Endothelial cell of umbilical vein (primary cell): Measurements from ENCODE around the gene TTC22.

ENCODE experiments used
- CTCF ChIP-seq, 2 donors: IDR thresholded peaks; 1 replicate in 1 of 2; 2 replicates in 1 of 2; pipeline ENCODE4 v1.5.1; 2011; ENCODE audit warnings: low read length in 2 of 2, mild to moderate bottlenecking in 2 of 2, moderate library complexity in 2 of 2, control low read depth in 1 of 2, inconsistent platforms in 1 of 2, low read depth in 1 of 2; ENCODE audit not compliant: insufficient read depth in 1 of 2; ENCODE audit errors: extremely low read depth in 1 of 2
- MYC ChIP-seq: IDR thresholded peaks from one replicate; pipeline ENCODE4 v1.6.1; 2011; ENCODE audit warnings: mild to moderate bottlenecking, low read depth, low read length
- POLR2A ChIP-seq: IDR thresholded peaks from 2 replicates; pipeline ENCODE4 v1.6.1; 2012; ENCODE audit warnings: low read depth, mild to moderate bottlenecking, control low read depth, low read length

- no peak for TF ChIP-seq CTCF (IDR thresholded peaks at IDR 0.05; ENCODE audit: extremely low read depth in 1 of 2, insufficient read depth in 1 of 2, low read depth in 1 of 2, low read length in 2 of 2)
- no peak for TF ChIP-seq MYC
- no peak for TF ChIP-seq POLR2A
These were observed 25.2 kb upstream of the TTC22 start for GRCh38 chr1:54826226-54826816.
